CD14-positive monocyte (primary cell): Measurements from ENCODE around the gene PEAK1. TPM values are rescaled to one million over a fixed set of nuclear protein-coding genes. Genes with fewer than 3 reads are reported as not detected.

Experiments used
- DNase-seq, 3 donors: peaks; one replicate each; pipeline ENCODE4 v3.0.0-alpha.2; 2011 to 2022
- H2AFZ ChIP-seq: 2 replicates; pipeline ENCODE4 v1.6.0; 2012; ENCODE audit warnings: mild to moderate bottlenecking, low read depth, low read length, inconsistent platforms; ENCODE audit not compliant: insufficient read depth, poor library complexity, severe bottlenecking
- H3K27ac ChIP-seq, 2 donors: 1 replicate in 1 of 2; 2 replicates in 1 of 2; pipeline ENCODE4 v1.5.1; 2012 to 2013; ENCODE audit warnings: low read length in 2 of 2, control low read depth in 1 of 2, inconsistent platforms in 1 of 2, low read depth in 1 of 2, mild to moderate bottlenecking in 1 of 2
- H3K27me3 ChIP-seq, 2 donors: one replicate each; pipeline versions ENCODE4 v1.6.0 to v1.6.1; 2011 to 2013; ENCODE audit warnings: low read length in 2 of 2; ENCODE audit not compliant: control insufficient read depth in 2 of 2, insufficient read depth in 2 of 2
- H3K36me3 ChIP-seq, 2 donors: replicated peaks in 1 of 2; 1 replicate in 1 of 2; 2 replicates in 1 of 2; pipeline versions ENCODE4 v1.5.1 to v1.6.1; 2012 to 2013; ENCODE audit warnings: low read length in 2 of 2, control low read depth in 1 of 2, inconsistent platforms in 1 of 2, mild to moderate bottlenecking in 1 of 2; ENCODE audit not compliant: insufficient read depth in 2 of 2, control insufficient read depth in 1 of 2
- H3K4me1 ChIP-seq, 2 donors: 1 replicate in 1 of 2; 2 replicates in 1 of 2; pipeline versions ENCODE4 v1.5.1 to v1.6.1; 2012 to 2013; ENCODE audit warnings: low read length in 2 of 2, control low read depth in 1 of 2, inconsistent platforms in 1 of 2, mild to moderate bottlenecking in 1 of 2, moderate library complexity in 1 of 2; ENCODE audit not compliant: insufficient read depth in 2 of 2, control insufficient read depth in 1 of 2
- H3K4me2 ChIP-seq: replicated peaks from 2 replicates; pipeline ENCODE3; 2012; ENCODE audit warnings: low read length, moderate library complexity, mild to moderate bottlenecking; ENCODE audit not compliant: poor library complexity, severe bottlenecking; ENCODE audit errors: extremely low read depth
- H3K4me3 ChIP-seq, 3 experiments: fragments of 200-600 bp in 1 of 3; sonication (generic) in 1 of 3; replicated peaks in 1 of 3; 1 replicate in 2 of 3; 2 replicates in 1 of 3; pipeline ENCODE4 v1.5.1; 2011 to 2013; ENCODE audit warnings: low read length in 3 of 3, mild to moderate bottlenecking in 3 of 3, control low read depth in 2 of 3, low read depth in 2 of 3, inconsistent platforms in 1 of 3, moderate library complexity in 1 of 3
- H3K79me2 ChIP-seq: 2 replicates; pipeline ENCODE4 v1.6.0; 2012; ENCODE audit warnings: mild to moderate bottlenecking, control low read depth, inconsistent platforms, low read length, moderate library complexity; ENCODE audit not compliant: insufficient read depth
- H3K9ac ChIP-seq: 2 replicates; pipeline ENCODE4 v1.6.0; 2017; ENCODE audit warnings: low read length, mild to moderate bottlenecking; ENCODE audit not compliant: insufficient read depth, poor library complexity, severe bottlenecking
- H3K9me3 ChIP-seq, 2 donors: replicated peaks in 1 of 2; 1 replicate in 1 of 2; 2 replicates in 1 of 2; pipeline versions ENCODE4 v1.5.1 to v1.6.1; 2012 to 2013; ENCODE audit warnings: low read length in 2 of 2, control low read depth in 1 of 2; ENCODE audit not compliant: control insufficient read depth in 1 of 2, insufficient read depth in 1 of 2
- H4K20me1 ChIP-seq: 2 replicates; pipeline ENCODE4 v1.6.0; 2012; ENCODE audit warnings: mild to moderate bottlenecking, low read length, control low read depth, moderate library complexity; ENCODE audit not compliant: insufficient read depth
- H3K27ac Mint-ChIP-seq, 7 donors: one replicate each; pipeline ENCODE4 v1.8.0; 2020; ENCODE audit warnings: mild to moderate bottlenecking in 7 of 7, mixed read lengths in 7 of 7, moderate library complexity in 6 of 7, inconsistent platforms in 2 of 7
- H3K27me3 Mint-ChIP-seq, 3 donors: one replicate each; pipeline ENCODE4 v1.8.0; 2021 to 2022; ENCODE audit warnings: low read depth in 3 of 3, mild to moderate bottlenecking in 3 of 3, mixed read lengths in 3 of 3, moderate library complexity in 3 of 3, inconsistent platforms in 1 of 3
- H3K36me3 Mint-ChIP-seq, 2 donors: one replicate each; pipeline ENCODE4 v1.8.0; 2020; ENCODE audit warnings: mixed read lengths in 2 of 2, inconsistent platforms in 1 of 2, mild to moderate bottlenecking in 1 of 2
- H3K4me1 Mint-ChIP-seq: one replicate; pipeline ENCODE4 v1.8.0; 2020; ENCODE audit warnings: mild to moderate bottlenecking, mixed read lengths
- H3K4me3 Mint-ChIP-seq, 2 donors: one replicate each; pipeline ENCODE4 v1.8.0; 2020; ENCODE audit warnings: mild to moderate bottlenecking in 2 of 2, mixed read lengths in 2 of 2, moderate library complexity in 1 of 2
- H3K9me3 Mint-ChIP-seq, 7 donors: one replicate each; pipeline ENCODE4 v1.8.0; 2020 to 2022; ENCODE audit warnings: mixed read lengths in 7 of 7, mild to moderate bottlenecking in 6 of 7, moderate library complexity in 6 of 7, inconsistent platforms in 2 of 7
- WGBS: methylation state at CpG from one replicate; pipeline ENCODE4 v1.1.5; 2013; ENCODE audit warnings: missing lambda C conversion rate; ENCODE audit not compliant: insufficient coverage; 5-methylcytosine and 5-hydroxymethylcytosine counted together
- intact Hi-C, 2 donors: fragments of 100-400 bp; cut with micrococcal nuclease; formaldehyde crosslinking; loops; one replicate each; pipeline versions ENCODE4 v1.15.0 to v1.15.1; 2023
- polyA plus RNA-seq, 3 donors: library from polyadenylated mRNA; depleted of rRNA in 1 of 3; unstranded in 2 of 3; stranded (reverse) in 1 of 3; fragments of 300-500 nt in 2 of 3; fragments of >200 nt in 1 of 3; fragmentation: Illumina TruSeq in 2 of 3; gene quantifications; 1 replicate in 2 of 3; 2 replicates in 1 of 3; pipeline ENCODE4 v1.2.3, GENCODE V29; 2012 to 2021
- TF ChIP-seq, protein P1 (sequence below): fragments of 200-600 bp; IDR thresholded peaks from one replicate; pipeline ENCODE4 v1.8.0; 2022; ENCODE audit warnings: antibody characterized with exemption, mild to moderate bottlenecking

The PEAK1 gene
- polyA plus RNA-seq, 3 donors = 0.85 to 8.7 (median 1.1) TPM

GRCh38 chr15:77361456-77361855 is 58.4 kb downstream of the PEAK1 start:
- no peak overlapping the region for H3K27ac Mint-ChIP-seq

DNA sequence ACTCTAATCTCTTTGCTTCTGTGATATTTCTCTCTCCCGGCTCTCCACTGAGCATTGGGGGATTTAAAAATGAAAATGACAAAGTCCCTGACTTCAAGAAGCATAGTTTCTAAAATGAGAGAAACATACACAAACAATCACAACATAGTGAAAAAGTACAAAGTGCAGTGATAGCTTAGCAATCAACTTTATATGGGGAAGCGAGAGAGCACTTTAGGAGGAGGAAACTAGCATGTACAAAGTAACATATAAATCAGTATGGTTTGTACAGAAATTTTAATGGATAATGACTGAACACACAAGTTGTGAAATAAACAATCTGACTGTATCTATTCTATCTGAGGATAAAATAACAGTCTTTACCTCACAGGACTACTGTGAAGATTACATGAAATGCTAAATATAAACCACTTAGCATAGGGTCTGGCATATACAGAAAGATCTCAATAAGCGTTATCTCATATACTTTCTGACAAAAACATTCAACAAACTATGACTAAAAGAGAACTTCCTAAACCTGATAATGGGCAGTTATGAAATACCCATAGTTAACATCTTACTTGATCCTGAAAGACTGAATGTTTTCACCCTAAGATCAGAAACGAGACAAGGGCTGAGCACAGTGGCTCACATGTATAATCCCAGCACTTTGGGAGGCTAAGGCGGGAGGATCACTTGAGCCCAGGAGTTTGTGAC is 61.2 kb downstream of the PEAK1 start:
- no peak overlapping the region for H3K9ac ChIP-seq
- H3K36me3 ChIP-seq = peaks cover 0 to 7% of the 10 kb centered on the region in 2 donors
- H3K4me3 Mint-ChIP-seq = no peak overlapping the region
- H3K4me3 ChIP-seq = no peak overlapping the region
- no peaks in the 10 kb centered on the region for H3K27me3 Mint-ChIP-seq
- H2AFZ ChIP-seq = no peak overlapping the region
- WGBS = no CpG with 5 or more reads among the region's 5 CpGs
- intact Hi-C loops = no loop called here
- no peak overlapping the region for H3K4me2 ChIP-seq
- DNase-seq = no peak
- H3K27me3 ChIP-seq = no peaks in the 10 kb centered on the region
- H3K9me3 ChIP-seq = no peaks in the 10 kb centered on the region
- H3K27ac ChIP-seq = no peak overlapping the region
- H3K4me1 ChIP-seq = peaks cover 9 to 10% of the 10 kb centered on the region in 2 donors
- H4K20me1 ChIP-seq = no peaks in the 10 kb centered on the region
- no peaks in the 10 kb centered on the region for H3K79me2 ChIP-seq
- H3K4me1 Mint-ChIP-seq = peaks cover 15% of the 10 kb centered on the region
- H3K27ac Mint-ChIP-seq = no peak overlapping the region
- no peaks in the 10 kb centered on the region for H3K9me3 Mint-ChIP-seq
- peaks cover 10 to 13% of the 10 kb centered on the region in 2 donors for H3K36me3 Mint-ChIP-seq
- TF ChIP-seq, protein P1, sequence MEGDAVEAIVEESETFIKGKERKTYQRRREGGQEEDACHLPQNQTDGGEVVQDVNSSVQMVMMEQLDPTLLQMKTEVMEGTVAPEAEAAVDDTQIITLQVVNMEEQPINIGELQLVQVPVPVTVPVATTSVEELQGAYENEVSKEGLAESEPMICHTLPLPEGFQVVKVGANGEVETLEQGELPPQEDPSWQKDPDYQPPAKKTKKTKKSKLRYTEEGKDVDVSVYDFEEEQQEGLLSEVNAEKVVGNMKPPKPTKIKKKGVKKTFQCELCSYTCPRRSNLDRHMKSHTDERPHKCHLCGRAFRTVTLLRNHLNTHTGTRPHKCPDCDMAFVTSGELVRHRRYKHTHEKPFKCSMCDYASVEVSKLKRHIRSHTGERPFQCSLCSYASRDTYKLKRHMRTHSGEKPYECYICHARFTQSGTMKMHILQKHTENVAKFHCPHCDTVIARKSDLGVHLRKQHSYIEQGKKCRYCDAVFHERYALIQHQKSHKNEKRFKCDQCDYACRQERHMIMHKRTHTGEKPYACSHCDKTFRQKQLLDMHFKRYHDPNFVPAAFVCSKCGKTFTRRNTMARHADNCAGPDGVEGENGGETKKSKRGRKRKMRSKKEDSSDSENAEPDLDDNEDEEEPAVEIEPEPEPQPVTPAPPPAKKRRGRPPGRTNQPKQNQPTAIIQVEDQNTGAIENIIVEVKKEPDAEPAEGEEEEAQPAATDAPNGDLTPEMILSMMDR = no peak

More at GRCh38 chr15:77361456-77361855, 58.4 kb downstream of the PEAK1 start:
- Histone ChIP-seq H4K20me1 (no peaks in the 10 kb centered on the region), H3K27me3 (no peaks in the 10 kb centered on the region), H3K4me3 (no peak overlapping the region), H3K27ac (no peak overlapping the region), H3K4me2 (no peak overlapping the region), H2AFZ (no peak overlapping the region), H3K36me3 (peaks cover 0 to 7% of the 10 kb centered on the region in 2 donors), H3K79me2 (no peaks in the 10 kb centered on the region), H3K4me1 (no peaks in the 10 kb centered on the region), H3K9ac (no peak overlapping the region), H3K9me3 (no peaks in the 10 kb centered on the region)
- no CpG with 5 or more reads among the region's 1 CpG for WGBS
- Mint-ChIP-seq H3K9me3 (peaks cover 0 to 3% (median 0%) of the 10 kb centered on the region in 7 donors), H3K36me3 (peaks cover 11 to 12% of the 10 kb centered on the region in 2 donors), H3K4me1 (peaks cover 2% of the 10 kb centered on the region), H3K4me3 (no peak overlapping the region), H3K27me3 (no peaks in the 10 kb centered on the region)
- intact Hi-C loops = no loop called here
- no peak for DNase-seq
- TF ChIP-seq, protein P1 = no peak
